ENCODE measurements around the gene FOXP1. TPM values are rescaled to one million over a fixed set of nuclear protein-coding genes. Genes with fewer than 3 reads are reported as not detected.
A peak's percentile ranks its signal among the peaks of the same experiment; 100 is the strongest.

FOXP1 gene
- total RNA-seq, 1 donor = 123 TPM

- DNase-seq (ENCODE audit: low read depth in 2 of 3, low spot score in 2 of 3) = peak in 2 of 3 donors; percentile 35 to 55
Observed at GRCh38 chr3:71512000-71512399, 71.5 kb downstream of the FOXP1 start.

DNA sequence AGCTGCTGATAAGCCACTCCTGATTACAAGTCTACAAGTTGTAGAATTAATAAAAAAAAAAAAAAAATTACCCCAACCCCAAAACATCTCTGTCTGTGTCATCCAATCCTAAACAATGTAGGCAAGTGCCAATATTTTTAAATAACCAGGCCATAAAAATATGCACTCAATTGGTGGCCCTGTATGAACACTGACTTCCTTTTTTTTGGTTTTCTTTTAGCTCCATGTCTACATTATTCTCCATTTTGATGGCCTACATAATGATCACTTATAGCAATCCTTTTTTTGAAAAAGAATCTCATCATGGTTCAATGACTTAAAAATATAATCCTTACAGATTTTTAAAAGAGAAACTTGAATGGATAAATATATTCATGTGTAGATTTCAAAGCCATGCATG is 72.1 kb downstream of the FOXP1 start:
- no peak for DNase-seq (ENCODE audit: low read depth in 2 of 3, low spot score in 2 of 3)

DNA sequence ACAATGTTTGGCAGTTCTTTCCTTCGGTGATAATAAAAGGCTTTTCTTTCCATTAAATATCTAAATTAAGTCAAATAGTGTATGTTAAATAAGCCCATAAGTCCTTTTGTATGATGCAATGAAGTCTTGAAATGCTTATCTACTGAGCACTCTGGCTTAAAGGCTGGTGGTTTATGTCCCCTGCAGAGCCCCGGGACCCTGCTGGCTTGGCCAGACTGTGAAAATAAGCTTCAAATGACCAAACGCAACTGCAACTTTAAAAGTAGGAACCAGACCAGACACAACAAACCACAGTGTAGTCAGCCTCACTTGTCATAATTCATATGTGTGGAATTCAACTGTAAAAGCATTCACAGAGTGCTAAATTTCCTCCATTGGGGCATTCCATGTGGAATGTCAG is 72.5 kb downstream of the FOXP1 start:
- no peak for DNase-seq (ENCODE audit: low read depth in 2 of 3, low spot score in 2 of 3)

- DNase-seq (ENCODE audit: low read depth in 2 of 3, low spot score in 2 of 3) = no peak
Observed at GRCh38 chr3:71510510-71510909, 73.0 kb downstream of the FOXP1 start.

DNA sequence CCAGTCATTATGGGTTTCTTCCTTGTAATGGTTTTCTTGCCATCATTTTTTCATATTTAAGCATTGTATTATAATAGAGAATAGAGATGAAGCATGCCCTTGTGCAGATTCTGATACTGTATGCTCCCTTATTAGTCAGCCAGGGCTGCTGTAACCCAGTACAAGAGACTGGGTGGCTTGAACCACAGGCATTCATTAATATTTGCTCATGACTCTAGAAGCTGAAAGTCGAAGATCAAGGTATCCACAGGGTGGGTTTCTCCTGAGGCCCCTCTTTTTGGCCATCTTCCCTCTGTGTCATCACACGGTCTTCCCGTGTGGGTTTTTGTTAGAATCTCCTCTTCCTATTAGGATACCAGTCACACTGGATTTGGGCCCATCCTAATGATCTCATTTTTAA is 74.5 kb downstream of the FOXP1 start:
- DNase-seq (ENCODE audit: low read depth in 2 of 3, low spot score in 2 of 3) = no peak

GRCh38 chr3:71505767-71506350 is 77.7 kb downstream of the FOXP1 start:
- DNase-seq (ENCODE audit: low read depth in 2 of 3, low spot score in 2 of 3) = no peak

GRCh38 chr3:71504250-71505036 is 79.1 kb downstream of the FOXP1 start:
- DNase-seq (ENCODE audit: low read depth in 2 of 3, low spot score in 2 of 3) = peak in 2 of 3 donors; percentile 26 to 53

DNA sequence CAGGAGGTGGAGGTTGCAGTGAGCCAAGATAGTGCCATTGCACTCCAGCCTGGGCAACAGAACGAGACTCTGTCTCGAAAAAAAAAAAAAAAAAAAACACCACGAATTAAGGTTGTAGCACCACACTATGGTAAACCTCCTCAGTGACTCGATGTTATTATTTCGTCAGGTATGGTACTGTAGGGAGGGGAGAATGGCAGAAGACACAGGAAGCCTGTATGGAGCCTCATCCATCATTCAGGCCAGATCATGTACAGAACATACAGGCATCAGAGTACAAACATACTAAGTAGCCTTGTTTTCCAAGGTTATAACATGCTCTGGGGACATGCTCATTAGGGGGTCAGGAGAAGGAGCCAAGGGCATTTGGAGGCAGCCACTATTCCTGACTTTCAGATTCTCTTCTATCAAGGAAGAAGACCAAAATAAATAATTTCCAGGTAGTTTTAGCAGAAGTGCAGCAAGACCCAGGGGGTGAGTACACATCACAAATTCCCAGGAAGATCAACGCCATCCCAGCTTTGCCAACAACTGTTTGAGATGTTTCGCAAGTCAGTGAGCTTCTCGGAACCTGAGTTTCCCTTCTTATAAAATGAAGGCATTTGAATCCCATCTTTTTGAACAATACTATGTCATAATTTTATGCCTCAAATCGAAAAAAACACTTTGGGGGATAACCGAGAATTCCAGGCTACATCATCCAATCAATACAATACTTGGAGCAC is 79.8 kb downstream of the FOXP1 start:
- DNase-seq (ENCODE audit: low read depth in 2 of 3, low spot score in 2 of 3) = no peak

- no peak for DNase-seq (ENCODE audit: low read depth in 2 of 3, low spot score in 2 of 3)
Observed at GRCh38 chr3:71502066-71502625, 81.4 kb downstream of the FOXP1 start.

GRCh38 chr3:71500696-71501095 is 82.8 kb downstream of the FOXP1 start:
- DNase-seq (ENCODE audit: low read depth in 2 of 3, low spot score in 2 of 3) = no peak

DNA sequence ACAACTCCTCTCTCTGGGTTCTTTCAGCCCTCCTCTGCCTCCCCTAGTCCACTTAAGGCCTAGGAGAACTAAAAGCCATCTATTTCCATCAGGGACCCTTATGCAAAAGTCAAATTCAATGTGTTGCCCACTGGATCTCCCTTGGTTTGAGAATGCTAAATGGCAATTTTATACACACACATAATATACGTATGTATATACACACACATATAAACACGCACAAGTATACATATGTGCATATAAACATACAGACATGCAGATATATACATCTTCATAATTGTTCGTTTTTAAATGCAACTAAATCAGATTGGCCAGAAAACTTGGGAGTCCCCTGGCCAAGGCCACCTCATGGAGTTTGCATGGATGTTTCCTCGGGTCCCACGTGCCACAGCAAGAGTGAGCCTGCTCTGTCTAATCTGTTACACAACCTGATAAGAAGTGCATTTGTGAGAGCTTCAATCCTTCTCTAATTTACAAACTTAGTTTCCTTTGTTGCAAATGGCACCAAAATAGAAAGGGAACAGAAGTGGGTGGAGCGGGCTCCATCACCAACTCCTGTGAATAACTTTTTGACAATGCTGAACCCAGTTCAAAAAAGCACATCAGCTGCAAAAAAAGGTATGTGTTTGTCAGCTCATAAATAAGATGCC is 84.2 kb downstream of the FOXP1 start:
- no peak for DNase-seq (ENCODE audit: low read depth in 2 of 3, low spot score in 2 of 3)

GRCh38 chr3:71498543-71498942 is 85.0 kb downstream of the FOXP1 start:
- no peak for DNase-seq (ENCODE audit: low read depth in 2 of 3, low spot score in 2 of 3)

DNA sequence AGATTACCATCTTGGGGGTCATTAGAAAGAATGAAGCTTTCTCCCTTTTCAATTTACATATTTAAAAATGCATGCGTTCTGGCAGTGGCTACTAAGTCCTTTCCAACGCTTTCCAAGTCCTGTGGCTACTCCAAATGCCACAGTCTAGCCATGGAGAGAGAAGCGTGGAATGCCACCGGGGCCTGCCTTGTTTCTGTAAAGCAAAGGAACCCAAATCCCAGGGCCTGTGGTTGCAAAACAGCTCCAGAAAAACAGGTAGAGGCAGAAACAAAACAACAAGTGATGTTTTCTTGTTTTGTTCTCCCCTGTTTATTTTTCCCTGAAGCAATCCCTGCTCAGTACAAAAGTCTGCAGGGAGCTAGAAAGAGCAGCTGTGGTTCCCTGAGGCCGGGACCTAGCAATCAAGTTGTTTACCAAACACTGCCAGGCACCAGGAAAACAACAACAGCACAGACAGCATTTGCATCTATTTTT is 85.5 kb downstream of the FOXP1 start:
- no peak for DNase-seq (ENCODE audit: low read depth in 2 of 3, low spot score in 2 of 3)

GRCh38 chr3:71497367-71497897 is 86.1 kb downstream of the FOXP1 start:
- no peak for DNase-seq (ENCODE audit: low read depth in 2 of 3, low spot score in 2 of 3)

DNA sequence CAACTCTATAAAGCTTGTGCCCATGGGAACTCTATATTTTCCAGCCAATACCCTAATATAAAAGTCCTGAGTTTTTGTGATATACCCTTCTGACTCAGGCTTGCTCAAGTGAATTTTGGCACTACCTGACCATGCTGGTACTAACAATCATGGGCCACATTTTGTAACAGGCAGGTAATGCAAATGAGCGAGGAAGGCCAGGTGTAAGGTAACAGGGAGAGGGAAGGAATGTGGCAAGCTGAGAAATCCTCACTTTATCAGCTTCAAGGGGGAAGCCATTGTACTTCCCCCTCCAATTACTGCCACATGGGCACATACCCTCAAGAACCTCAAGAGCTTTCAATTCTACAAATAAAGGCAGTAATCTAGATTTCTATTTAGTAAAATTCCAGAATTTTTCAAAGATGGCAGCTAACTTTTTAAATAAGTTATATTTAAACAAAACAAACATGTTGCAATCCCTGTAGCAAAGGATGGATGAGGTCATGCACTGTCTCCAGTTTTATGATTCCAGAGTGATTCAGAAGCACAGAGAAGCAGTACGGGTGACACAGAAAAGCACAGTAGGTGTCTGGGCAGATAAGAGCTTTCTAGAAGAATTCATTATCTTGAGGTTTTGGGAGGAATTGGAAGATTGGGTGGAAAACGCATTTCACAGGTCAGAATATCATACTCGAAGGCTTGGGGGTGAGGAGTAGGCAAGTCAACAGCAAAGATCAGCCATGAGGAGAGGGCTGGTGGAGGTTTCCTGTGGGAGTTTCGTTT is 87.6 kb downstream of the FOXP1 start:
- DNase-seq (ENCODE audit: low read depth in 2 of 3, low spot score in 2 of 3) = no peak

- DNase-seq (ENCODE audit: low read depth in 2 of 3, low spot score in 2 of 3) = peak in 1 of 3 donors; percentile 49
Observed at GRCh38 chr3:71494212-71494611, 89.3 kb downstream of the FOXP1 start.

GRCh38 chr3:71492974-71493771 is 90.4 kb downstream of the FOXP1 start:
- peak in 1 of 3 donors; percentile 45 for DNase-seq (ENCODE audit: low read depth in 2 of 3, low spot score in 2 of 3)

GRCh38 chr3:71492566-71492965 is 91.0 kb downstream of the FOXP1 start:
- DNase-seq (ENCODE audit: low read depth in 2 of 3, low spot score in 2 of 3) = no peak

DNA sequence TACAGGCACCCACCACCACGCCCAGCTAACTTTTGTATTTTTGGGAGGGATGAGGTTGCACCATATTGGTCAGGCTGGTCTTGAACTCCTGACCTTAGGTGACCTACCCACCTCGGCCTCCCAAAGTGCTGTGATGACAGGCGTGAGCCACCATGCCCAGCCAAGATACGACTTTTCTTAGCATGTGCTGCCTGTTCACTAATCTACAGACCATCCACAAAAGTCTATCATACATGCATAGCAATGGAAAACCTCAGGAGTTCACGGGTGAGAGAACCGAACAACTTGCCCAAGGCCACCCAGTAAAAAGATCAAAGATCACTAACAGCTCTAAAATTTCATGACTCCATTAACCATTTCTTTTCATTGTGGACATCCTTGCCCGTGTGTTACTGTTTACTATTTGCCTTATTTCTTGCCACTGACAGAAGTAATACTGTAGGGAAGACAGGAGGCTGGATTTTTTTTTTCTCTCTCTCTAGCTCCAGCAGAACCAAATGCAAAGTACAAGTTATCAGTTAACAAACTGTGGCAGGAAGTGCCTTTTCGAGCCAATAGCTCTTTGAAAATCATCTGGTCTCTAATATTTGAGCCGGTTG is 92.3 kb downstream of the FOXP1 start:
- DNase-seq (ENCODE audit: low read depth in 2 of 3, low spot score in 2 of 3) = no peak

All from hematopoietic multipotent progenitor cell (in vitro differentiated cells).